K562 (cell line): Measurements from ENCODE around the gene GFOD1.

Source experiments
- ESRRB ChIP-seq: fragments of 250-450 bp; sonication (Bioruptor Pico); IDR thresholded peaks from 2 replicates; pipeline ENCODE4 v1.5.0; 2020; ENCODE audit warnings: mild to moderate bottlenecking, moderate library complexity, borderline replicate concordance
- EZH2 ChIP-seq: IDR thresholded peaks from 2 replicates; pipeline ENCODE4 v1.6.1; 2012; ENCODE audit warnings: low read depth, mild to moderate bottlenecking, inconsistent platforms, low read length, borderline replicate concordance
- GABPB1 ChIP-seq: sonication (generic); formaldehyde crosslinking; IDR thresholded peaks from 2 replicates; pipeline ENCODE4 v1.8.0; 2022; ENCODE audit warnings: mild to moderate bottlenecking, missing genetic modification reagents
- JUND ChIP-seq, 2 experiments: IDR thresholded peaks; 2 replicates in 1 of 2; 3 replicates in 1 of 2; pipeline ENCODE4 v1.6.1; 2011; ENCODE audit warnings: borderline replicate concordance in 2 of 2, low read depth in 2 of 2, low read length in 2 of 2, improper control_type of control experiment in 1 of 2, missing biosample characterization in 1 of 2, missing genetic modification characterization in 1 of 2, missing genetic modification reagents in 1 of 2
- POLR2AphosphoS5 ChIP-seq: IDR thresholded peaks from 2 replicates; pipeline ENCODE4 v1.6.1; 2011; ENCODE audit warnings: mild to moderate bottlenecking, low read depth, low read length, moderate library complexity; ENCODE audit not compliant: control insufficient read depth, insufficient read depth
- PRMT5 ChIP-seq: sonication (generic); formaldehyde crosslinking; IDR thresholded peaks from 2 replicates; pipeline ENCODE4 v1.5.0; 2020; ENCODE audit warnings: missing genetic modification reagents
- SREBF2 ChIP-seq: sonication (generic); formaldehyde crosslinking; IDR thresholded peaks from 2 replicates; pipeline ENCODE4 v1.4.0; 2020; ENCODE audit warnings: mild to moderate bottlenecking, missing genetic modification reagents
- ZNF232 ChIP-seq: sonication (generic); formaldehyde crosslinking; IDR thresholded peaks from 2 replicates; pipeline ENCODE4 v1.8.0; 2022; ENCODE audit warnings: mild to moderate bottlenecking, missing genetic modification reagents
- TF ChIP-seq, protein P1 (sequence below), 2 experiments: fragments of 450-650 bp in 1 of 2; sonication (generic) in 1 of 2; formaldehyde crosslinking in 1 of 2; IDR thresholded peaks in 1 of 2; conservative IDR thresholded peaks in 1 of 2; 2 replicates each; pipeline versions ENCODE4 v1.6.1 to v1.8.1; 2016 to 2023; ENCODE audit warnings: mild to moderate bottlenecking in 2 of 2, moderate library complexity in 2 of 2, inconsistent platforms in 1 of 2, missing genetic modification reagents in 1 of 2

DNA sequence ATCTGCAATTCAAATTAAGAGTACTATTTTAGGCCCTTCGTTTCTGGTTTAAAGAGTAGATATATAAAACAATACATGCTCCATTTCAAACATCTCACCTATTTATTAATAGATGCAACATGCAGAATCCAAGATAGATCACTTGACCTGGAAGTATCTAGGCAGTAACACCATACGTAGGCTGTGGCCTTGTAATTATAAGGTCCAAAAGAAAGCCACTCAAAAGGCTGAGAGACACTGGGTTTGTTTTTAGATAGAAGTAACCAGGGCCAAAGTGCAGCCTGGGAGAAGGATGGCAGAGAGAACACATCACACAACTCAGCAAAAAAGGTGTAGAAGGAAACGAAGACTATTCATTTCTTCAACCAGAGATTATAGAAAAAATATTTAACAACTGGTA lies 8.4 kb upstream of the GFOD1 start:
- TF ChIP-seq, protein P1, sequence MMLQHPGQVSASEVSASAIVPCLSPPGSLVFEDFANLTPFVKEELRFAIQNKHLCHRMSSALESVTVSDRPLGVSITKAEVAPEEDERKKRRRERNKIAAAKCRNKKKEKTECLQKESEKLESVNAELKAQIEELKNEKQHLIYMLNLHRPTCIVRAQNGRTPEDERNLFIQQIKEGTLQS (IDR thresholded peaks at IDR 0.05), result no peak
- TF ChIP-seq, protein P1 (CRISPR knock-in tag; conservative IDR thresholded peaks at IDR 0.05), result no peak
- TF ChIP-seq POLR2AphosphoS5 (no peak), EZH2 (no peak), ZNF232 (CRISPR knock-in tag) (no peak), GABPB1 (CRISPR knock-in tag) (no peak), JUND (IDR thresholded peaks at IDR 0.05; ENCODE audit: borderline replicate concordance, low read depth, low read length) (no peak), JUND (tag; IDR thresholded peaks at IDR 0.05; ENCODE audit: borderline replicate concordance, low read depth, low read length) (no peak), SREBF2 (no peak), PRMT5 (CRISPR knock-in tag) (no peak), ESRRB (CRISPR knock-in tag) (no peak)
